Chondrocyte (in vitro differentiated cells): ENCODE data around the gene EIF4EBP2. TPM values are rescaled to one million over a fixed set of nuclear protein-coding genes. Genes with fewer than 3 reads are reported as not detected.

Experiments used
- DNase-seq: peaks from one replicate; pipeline ENCODE4 v3.0.0; 2021; ENCODE audit warnings: mixed read lengths, low spot score
- H3K27ac Mint-ChIP-seq: one replicate; pipeline ENCODE4 v1.8.0; 2021; ENCODE audit warnings: mild to moderate bottlenecking, moderate library complexity, mixed read lengths; ENCODE audit not compliant: unreplicated experiment
- H3K27me3 Mint-ChIP-seq: 2 replicates; pipeline ENCODE4 v1.8.0; 2021; ENCODE audit warnings: low read depth, mixed read lengths
- H3K36me3 Mint-ChIP-seq: 2 replicates; pipeline ENCODE4 v1.8.0; 2021; ENCODE audit warnings: low read depth, mixed read lengths
- H3K4me1 Mint-ChIP-seq: 2 replicates; pipeline ENCODE4 v1.8.0; 2021; ENCODE audit warnings: low read depth, mild to moderate bottlenecking, mixed read lengths
- H3K4me3 Mint-ChIP-seq: one replicate; pipeline ENCODE4 v1.8.0; 2021; ENCODE audit warnings: mild to moderate bottlenecking, moderate library complexity, mixed read lengths; ENCODE audit not compliant: unreplicated experiment
- H3K9me3 Mint-ChIP-seq: 2 replicates; pipeline ENCODE4 v1.8.0; 2021; ENCODE audit warnings: low read depth, mixed read lengths
- CTCF ChIP-seq: fragments of 200-600 bp; sonication (generic); IDR thresholded peaks from 2 replicates; pipeline ENCODE4 v1.5.0; 2021; ENCODE audit warnings: antibody characterized with exemption, mild to moderate bottlenecking, moderate library complexity
- total RNA-seq: library from RNA; stranded (reverse); gene quantifications from 3 replicates; pipeline ENCODE4 v1.2.1, GENCODE V29; 2021

EIF4EBP2 gene
- total RNA-seq, 1 donor from 2014 or later: 39.6 TPM

GRCh38 chr10:70380350-70381135 is 23.4 kb upstream of the EIF4EBP2 start:
- Mint-ChIP-seq H3K27me3 (no peaks in the 10 kb centered on the region), H3K4me1 (peaks cover 29% of the 10 kb centered on the region), H3K9me3 (peaks cover 3% of the 10 kb centered on the region), H3K27ac (no peak overlapping the region), H3K36me3 (no peaks in the 10 kb centered on the region), H3K4me3 (no peak overlapping the region)
- no peak for TF ChIP-seq CTCF
- no peak for DNase-seq

- Mint-ChIP-seq H3K36me3 (no peaks in the 10 kb centered on the region), H3K4me1 (peaks cover 29% of the 10 kb centered on the region), H3K27me3 (no peaks in the 10 kb centered on the region), H3K4me3 (peak overlapping the region; percentile 83), H3K9me3 (peaks cover 3% of the 10 kb centered on the region), H3K27ac (peak overlapping the region; percentile 57)
- DNase-seq: no peak
- no peak for TF ChIP-seq CTCF
Observed at GRCh38 chr10:70381471-70382421, 22.2 kb upstream of the EIF4EBP2 start.

- Mint-ChIP-seq H3K4me1 (no peaks in the 10 kb centered on the region), H3K27me3 (peaks cover 14% of the 10 kb centered on the region), H3K27ac (no peak overlapping the region), H3K4me3 (no peak overlapping the region), H3K36me3 (no peaks in the 10 kb centered on the region), H3K9me3 (no peaks in the 10 kb centered on the region)
- no peak for DNase-seq
- TF ChIP-seq CTCF: no peak
Observed at GRCh38 chr10:70391654-70392053, 12.3 kb upstream of the EIF4EBP2 start.

- H3K9me3 Mint-ChIP-seq: no peaks in the 10 kb centered on the region
Observed at GRCh38 chr10:70396140-70396539, 7.8 kb upstream of the EIF4EBP2 start.

More at GRCh38 chr10:70396140-70396539, 7.8 kb upstream of the EIF4EBP2 start:
- H3K4me1 Mint-ChIP-seq: no peaks in the 10 kb centered on the region
- DNase-seq: no peak
- no peak overlapping the region for H3K4me3 Mint-ChIP-seq
- TF ChIP-seq CTCF: no peak
- no peaks in the 10 kb centered on the region for H3K36me3 Mint-ChIP-seq
- peaks cover 7% of the 10 kb centered on the region for H3K27me3 Mint-ChIP-seq
- no peak overlapping the region for H3K27ac Mint-ChIP-seq
